Measurements from ENCODE around the gene MGRN1. TPM values are rescaled to one million over a fixed set of nuclear protein-coding genes. Genes with fewer than 3 reads are reported as not detected.

MGRN1 gene
- total RNA-seq, 2 donors from 2014 or later: 35.6 to 47.4 TPM

- Histone ChIP-seq H3K4me3 (no peak overlapping the region), H3K27ac (no peak overlapping the region), H3K27me3 (no peaks in the 10 kb centered on the region), H3K4me1 (peaks cover 0 to 30% of the 10 kb centered on the region in 2 donors), H3K36me3 (peaks cover 37% of the 10 kb centered on the region), H3K9me3 (no peaks in the 10 kb centered on the region)
- no peak for TF ChIP-seq CTCF (IDR thresholded peaks at IDR 0.05)
- no peak for DNase-seq (ENCODE audit: low spot score)
Observed at GRCh38 chr16:4674926-4675530, 50.4 kb downstream of the MGRN1 start.

- no peak for DNase-seq (ENCODE audit: low spot score)
- Histone ChIP-seq H3K4me3 (no peak overlapping the region), H3K4me1 (peaks cover 0 to 35% of the 10 kb centered on the region in 2 donors), H3K27ac (peak overlapping the region; percentile 80 to 94), H3K36me3 (peaks cover 26% of the 10 kb centered on the region), H3K27me3 (no peaks in the 10 kb centered on the region), H3K9me3 (no peaks in the 10 kb centered on the region)
- TF ChIP-seq CTCF (IDR thresholded peaks at IDR 0.05): no peak
Observed at GRCh38 chr16:4675864-4676786, 51.5 kb downstream of the MGRN1 start.

GRCh38 chr16:4676831-4677230 is 52.2 kb downstream of the MGRN1 start:
- H3K4me1 ChIP-seq: peaks cover 0 to 35% of the 10 kb centered on the region in 2 donors
- H3K4me3 ChIP-seq: no peak overlapping the region
- H3K27ac ChIP-seq: peak overlapping the region; percentile 80 to 94
- H3K27me3 ChIP-seq: no peaks in the 10 kb centered on the region
- TF ChIP-seq CTCF (IDR thresholded peaks at IDR 0.05): no peak
- no peak for DNase-seq (ENCODE audit: low spot score)
- no peaks in the 10 kb centered on the region for H3K9me3 ChIP-seq
- H3K36me3 ChIP-seq: peaks cover 24% of the 10 kb centered on the region

DNA sequence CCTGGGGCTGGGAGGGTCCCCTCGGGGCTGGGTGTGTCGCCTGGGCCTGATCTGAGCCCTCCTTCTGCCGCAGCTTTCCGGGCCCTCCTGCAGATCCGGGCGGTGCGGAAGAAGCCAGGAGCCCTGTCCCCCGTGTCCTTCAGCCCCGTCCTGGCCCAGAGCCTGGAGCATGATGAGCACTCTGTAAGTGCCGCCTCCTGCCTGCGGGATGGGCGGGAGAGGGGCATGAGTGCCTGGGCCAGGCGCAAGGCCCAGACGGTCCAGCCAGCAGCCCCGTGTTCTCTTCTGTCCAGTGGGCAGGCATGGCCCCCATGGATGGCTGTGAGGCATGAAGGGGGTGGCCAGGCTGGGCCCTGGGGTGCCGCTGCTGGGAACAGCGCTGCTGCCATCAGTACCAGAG is 52.8 kb downstream of the MGRN1 start:
- no peak overlapping the region for H3K4me3 ChIP-seq
- peaks cover 0 to 35% of the 10 kb centered on the region in 2 donors for H3K4me1 ChIP-seq
- TF ChIP-seq CTCF (IDR thresholded peaks at IDR 0.05): no peak
- peaks cover 28% of the 10 kb centered on the region for H3K36me3 ChIP-seq
- no peaks in the 10 kb centered on the region for H3K27me3 ChIP-seq
- peak overlapping the region; percentile 80 to 94 for H3K27ac ChIP-seq
- DNase-seq (ENCODE audit: low spot score): no peak
- no peaks in the 10 kb centered on the region for H3K9me3 ChIP-seq

- TF ChIP-seq CTCF (IDR thresholded peaks at IDR 0.05): no peak
- H3K9me3 ChIP-seq: no peaks in the 10 kb centered on the region
- peaks cover 0 to 35% of the 10 kb centered on the region in 2 donors for H3K4me1 ChIP-seq
- H3K27me3 ChIP-seq: no peaks in the 10 kb centered on the region
- peaks cover 32% of the 10 kb centered on the region for H3K36me3 ChIP-seq
- no peak overlapping the region for H3K4me3 ChIP-seq
- peak overlapping the region; percentile 80 to 94 for H3K27ac ChIP-seq
- no peak for DNase-seq (ENCODE audit: low spot score)
Observed at GRCh38 chr16:4677994-4678393, 53.4 kb downstream of the MGRN1 start.

All from right atrium auricular region (tissue), 2 donors.